ENCODE measurements around the gene TNFAIP8.

GRCh38 chr5:119420169-119420568, 64.3 kb downstream of the TNFAIP8 start:
- TF ChIP-seq POLR2A (conservative IDR thresholded peaks at IDR 0.05) = no peak
- no peak for TF ChIP-seq MAX (CRISPR knock-in tag; IDR thresholded peaks at IDR 0.05)
- no peak for TF ChIP-seq LARP7 (IDR thresholded peaks at IDR 0.05)
- TF ChIP-seq SMARCC2 (IDR thresholded peaks at IDR 0.05; ENCODE audit: low read depth) = no peak
- no peak for TF ChIP-seq ZC3H11A (IDR thresholded peaks at IDR 0.05; ENCODE audit: low read depth, low read length)
- TF ChIP-seq ZNF644 (tag; IDR thresholded peaks at IDR 0.05; ENCODE audit: low read depth) = no peak
- TF ChIP-seq IRF9 (tag; IDR thresholded peaks at IDR 0.05) = no peak
- no peak for TF ChIP-seq TEAD2 (tag; IDR thresholded peaks at IDR 0.05)
- no peak for TF ChIP-seq PTBP1 (IDR thresholded peaks at IDR 0.05; ENCODE audit: low read depth, low read length)
